HepG2 (cell line): ENCODE measurements around the gene PPIP5K1. TPM values are rescaled to one million over a fixed set of nuclear protein-coding genes. Genes with fewer than 3 reads are reported as not detected.

Experiments
- ATAC-seq: fragments of 200-7000 bp; cut with Tn5 transposase; 3 replicates; pipeline ENCODE4 v1.9.1; 2020; ENCODE audit warnings: mild to moderate bottlenecking, moderate library complexity
- BruUV-seq: library from RNA; stranded (reverse); fragments of 400-500 nt; replicated peaks from 2 replicates; lab custom pipeline; 2021; lab: Mats Ljungman, UMichigan
- CTCF ChIA-PET: fragments of 300-600 bp; formaldehyde crosslinking; extraction: SDS; loops from one replicate; lab custom pipeline; 2021; ENCODE audit warnings: low total read pairs, inconsistent platforms, low intra/inter-chr PET ratio; lab: Yijun Ruan, JAX
- POLR2A ChIA-PET: fragments of 350-600 bp; sonication (Branson Sonifier 250); formaldehyde crosslinking; loops from one replicate; lab custom pipeline; 2020; ENCODE audit warnings: antibody characterized with exemption, inconsistent platforms; lab: Yijun Ruan, JAX
- DNase-seq: peaks from one replicate; pipeline ENCODE4 v3.0.0-alpha.2; 2015; ENCODE audit warnings: low spot score
- FAIRE-seq: peaks from 3 replicates; lab custom pipeline; 2011; peaks lifted over from hg19 to GRCh38; lab: Jason Lieb, UNC
- H2AFZ ChIP-seq: one replicate; pipeline ENCODE4 v1.6.1; 2011; ENCODE audit warnings: low read length, inconsistent platforms
- H3K27ac ChIP-seq: fragments of 300-600 bp; 3 replicates; pipeline ENCODE4 v1.8.0; 2011; ENCODE audit warnings: mixed run types, mild to moderate bottlenecking, mixed read lengths, low read length, inconsistent platforms; ENCODE audit not compliant: insufficient read depth; ENCODE audit errors: extremely low read length
- H3K27me3 ChIP-seq, 2 experiments: fragments of 200-600 bp in 1 of 2; 2 replicates in 1 of 2; 3 replicates in 1 of 2; pipeline versions ENCODE4 v1.6.0 to v1.8.0; 2011; ENCODE audit warnings: low read length in 2 of 2, mild to moderate bottlenecking in 2 of 2, moderate library complexity in 2 of 2, inconsistent platforms in 1 of 2; ENCODE audit not compliant: insufficient read depth in 2 of 2, control insufficient read depth in 1 of 2
- H3K36me3 ChIP-seq, 2 experiments: fragments of 200-600 bp in 1 of 2; replicated peaks in 1 of 2; 2 replicates in 1 of 2; 3 replicates in 1 of 2; pipeline versions ENCODE4 v1.5.1 to v1.8.0; 2011; ENCODE audit warnings: low read length in 2 of 2, inconsistent platforms in 1 of 2; ENCODE audit not compliant: insufficient read depth in 2 of 2, control insufficient read depth in 1 of 2
- H3K4me1 ChIP-seq: 2 replicates; pipeline ENCODE4 v1.5.1; 2012; ENCODE audit warnings: low read length, inconsistent platforms; ENCODE audit not compliant: insufficient read depth
- H3K4me2 ChIP-seq: 2 replicates; pipeline ENCODE4 v1.6.0; 2011; ENCODE audit warnings: low read depth, low read length, inconsistent platforms
- H3K4me3 ChIP-seq, 3 experiments: fragments of 200-600 bp in 1 of 3; sonication (generic), shearing (Covaris generic) in 1 of 3; replicated peaks in 1 of 3; 2 replicates each; pipeline ENCODE4 v1.5.1; 2011 to 2016; ENCODE audit warnings: low read length in 3 of 3, inconsistent platforms in 2 of 3, low read depth in 2 of 3, mild to moderate bottlenecking in 2 of 3, control low read depth in 1 of 3, mixed read lengths in 1 of 3; ENCODE audit not compliant: insufficient read depth in 1 of 3
- H3K79me2 ChIP-seq: one replicate; pipeline ENCODE4 v1.6.1; 2011; ENCODE audit warnings: low read length, inconsistent platforms; ENCODE audit not compliant: insufficient read depth
- H3K9ac ChIP-seq: 2 replicates; pipeline ENCODE4 v1.6.0; 2011; ENCODE audit warnings: mild to moderate bottlenecking, low read depth, low read length, inconsistent platforms; ENCODE audit not compliant: insufficient read depth
- H3K9me3 ChIP-seq: 2 replicates; pipeline ENCODE4 v1.5.1; 2012; ENCODE audit warnings: mild to moderate bottlenecking, low read length
- H4K20me1 ChIP-seq: 2 replicates; pipeline ENCODE4 v1.6.0; 2011; ENCODE audit warnings: inconsistent platforms, mild to moderate bottlenecking, low read length, moderate library complexity; ENCODE audit not compliant: insufficient read depth
- MEIS1 ChIP-seq: sonication (generic); formaldehyde crosslinking; IDR thresholded peaks from 2 replicates; pipeline ENCODE4 v1.9.0; 2021; ENCODE audit warnings: mild to moderate bottlenecking, missing genetic modification reagents, moderate library complexity, borderline replicate concordance
- USF2 ChIP-seq, 2 experiments: sonication (generic) in 1 of 2; formaldehyde crosslinking in 1 of 2; IDR thresholded peaks; 2 replicates each; pipeline versions ENCODE4 v1.5.1 to v1.6.1; 2011 to 2020; ENCODE audit warnings: borderline replicate concordance in 1 of 2, low read depth in 1 of 2, low read length in 1 of 2, mild to moderate bottlenecking in 1 of 2, missing genetic modification reagents in 1 of 2, moderate library complexity in 1 of 2
- ZNF333 ChIP-seq: sonication (generic); formaldehyde crosslinking; IDR thresholded peaks from 2 replicates; pipeline ENCODE4 v1.4.0; 2020; ENCODE audit warnings: mild to moderate bottlenecking, missing genetic modification reagents, borderline replicate concordance
- WGBS: methylation state at CpG from one replicate; pipeline ENCODE4 v1.1.6; 2017; ENCODE audit warnings: low lambda C conversion rate; 5-methylcytosine and 5-hydroxymethylcytosine counted together
- in situ Hi-C: cut with HindIII; loops from 2 replicates; pipeline ENCODE4 v1.10.0; 2017; ENCODE audit warnings: low pct_unique_long_range_greater_than_20kb; ENCODE audit not compliant: extremely low pct_ligation_motif_present
- intact Hi-C: fragments of 100-400 bp; cut with micrococcal nuclease; formaldehyde crosslinking; loops from one replicate; pipeline ENCODE4 v1.10.0; 2022; ENCODE audit not compliant: unreplicated experiment
- polyA plus RNA-seq, 8 experiments: library from polyadenylated mRNA; depleted of rRNA in 3 of 8; stranded (reverse) in 7 of 8; unstranded in 1 of 8; fragments of >200 nt; fragmentation: Illumina TruSeq in 4 of 8; extraction: Trizol in 4 of 8; gene quantifications; 2 replicates each; pipeline versions ENCODE4 v1.2.1 to v1.2.3, GENCODE V29; 2011 to 2016; ENCODE audit warnings: low read depth in 4 of 8, missing spikeins in 1 of 8, mixed read lengths in 1 of 8; ENCODE audit not compliant: insufficient read depth in 1 of 8
- total RNA-seq, 5 experiments: library from RNA; depleted of rRNA; stranded (reverse); fragments of >200 nt; fragmentation: Illumina TruSeq; extraction: Trizol; gene quantifications; 2 replicates each; pipeline ENCODE4 v1.2.3, GENCODE V29; 2016; ENCODE audit warnings: low read depth in 1 of 5
- TF ChIP-seq, protein P1 (sequence below): IDR thresholded peaks from 2 replicates; pipeline ENCODE4 v1.6.1; 2012; ENCODE audit warnings: inconsistent platforms

The PPIP5K1 gene
- total and polyA plus RNA-seq, 2 of the 13 experiments (the other 11 are each of a cell fraction or from before 2014, with no cell fraction given) = 9.9 to 10.9 TPM

DNA sequence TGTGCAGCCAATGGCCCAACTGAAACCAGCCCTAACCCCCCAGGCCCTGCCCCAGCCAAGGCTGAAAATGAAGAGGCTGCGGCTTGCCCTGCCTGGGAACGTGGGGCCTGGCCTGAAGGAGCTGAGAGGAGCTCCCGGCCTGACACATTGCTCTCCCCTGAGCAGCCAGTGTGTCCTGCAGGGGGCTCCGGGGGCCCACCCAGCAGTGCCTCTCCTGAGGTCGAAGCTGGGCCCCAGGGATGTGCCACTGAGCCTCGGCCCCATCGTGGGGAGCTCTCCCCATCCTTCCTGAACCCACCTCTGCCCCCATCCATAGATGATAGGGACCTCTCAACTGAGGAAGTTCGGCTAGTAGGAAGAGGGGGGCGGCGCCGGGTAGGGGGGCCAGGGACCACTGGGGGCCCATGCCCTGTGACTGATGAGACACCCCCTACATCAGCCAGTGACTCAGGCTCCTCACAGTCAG lies 61.4 kb downstream of the PPIP5K1 start:
- no peak overlapping the region for H3K4me3 ChIP-seq
- H3K27me3 ChIP-seq = peaks cover 1 to 24% of the 10 kb centered on the region in 2 experiments; a peak in 4 of 5 replicates
- H3K9ac ChIP-seq = no peak overlapping the region
- ChIA-PET CTCF (no interaction called here), POLR2A (no interaction called here)
- H3K79me2 ChIP-seq = no peaks in the 10 kb centered on the region
- no peaks in the 10 kb centered on the region for H3K4me1 ChIP-seq
- no CpG with 5 or more reads among the region's 11 CpGs for WGBS
- H3K9me3 ChIP-seq = no peaks in the 10 kb centered on the region
- H3K4me2 ChIP-seq = no peak overlapping the region
- TF ChIP-seq ZNF333 (CRISPR knock-in tag) (no peak), USF2 (IDR thresholded peaks at IDR 0.05; ENCODE audit: low read depth, low read length) (no peak), USF2 (CRISPR knock-in tag; IDR thresholded peaks at IDR 0.05; ENCODE audit: borderline replicate concordance) (no peak), MEIS1 (CRISPR knock-in tag) (no peak)
- TF ChIP-seq, protein P1, sequence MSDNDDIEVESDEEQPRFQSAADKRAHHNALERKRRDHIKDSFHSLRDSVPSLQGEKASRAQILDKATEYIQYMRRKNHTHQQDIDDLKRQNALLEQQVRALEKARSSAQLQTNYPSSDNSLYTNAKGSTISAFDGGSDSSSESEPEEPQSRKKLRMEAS = no peak
- no peak overlapping the region for H3K27ac ChIP-seq
- no peak overlapping the region for H2AFZ ChIP-seq
- no peaks in the 10 kb centered on the region for H3K36me3 ChIP-seq
- no peak for DNase-seq
- intact Hi-C loops = no loop called here
- no TSS peak for BruUV-seq
- H4K20me1 ChIP-seq = no peaks in the 10 kb centered on the region
- in situ Hi-C loops = no loop called here
- peak; percentile 29 for ATAC-seq
- no peak for FAIRE-seq
